Muscle layer of duodenum (tissue), 2 donors: ENCODE data around the gene GALNT15.

Experiments used
- H3K27ac ChIP-seq: one replicate; pipeline ENCODE4 v1.7.0; 2013; ENCODE audit warnings: mild to moderate bottlenecking, low read length
- H3K27me3 ChIP-seq: one replicate; pipeline ENCODE4 v1.7.0; 2013; ENCODE audit warnings: low read depth, mild to moderate bottlenecking, control low read depth, low read length
- H3K36me3 ChIP-seq, 2 donors: one replicate each; pipeline ENCODE4 v1.7.0; 2013; ENCODE audit warnings: low read length in 2 of 2, control low read depth in 1 of 2, mild to moderate bottlenecking in 1 of 2; ENCODE audit not compliant: insufficient read depth in 2 of 2, control insufficient read depth in 1 of 2
- H3K4me1 ChIP-seq, 2 donors: one replicate each; pipeline ENCODE4 v1.7.0; 2013; ENCODE audit warnings: low read length in 2 of 2, mild to moderate bottlenecking in 2 of 2, control low read depth in 1 of 2, moderate library complexity in 1 of 2; ENCODE audit not compliant: insufficient read depth in 2 of 2, control insufficient read depth in 1 of 2
- H3K4me3 ChIP-seq, 2 donors: one replicate each; pipeline ENCODE4 v1.7.0; 2013; ENCODE audit warnings: low read length in 2 of 2, low read depth in 1 of 2, mild to moderate bottlenecking in 1 of 2
- H3K9me3 ChIP-seq, 2 donors: one replicate each; pipeline ENCODE4 v1.7.0; 2013; ENCODE audit warnings: low read length in 2 of 2, control low read depth in 1 of 2, mild to moderate bottlenecking in 1 of 2; ENCODE audit not compliant: control insufficient read depth in 1 of 2
- donor health status: healthy.

The GALNT15 gene

DNA sequence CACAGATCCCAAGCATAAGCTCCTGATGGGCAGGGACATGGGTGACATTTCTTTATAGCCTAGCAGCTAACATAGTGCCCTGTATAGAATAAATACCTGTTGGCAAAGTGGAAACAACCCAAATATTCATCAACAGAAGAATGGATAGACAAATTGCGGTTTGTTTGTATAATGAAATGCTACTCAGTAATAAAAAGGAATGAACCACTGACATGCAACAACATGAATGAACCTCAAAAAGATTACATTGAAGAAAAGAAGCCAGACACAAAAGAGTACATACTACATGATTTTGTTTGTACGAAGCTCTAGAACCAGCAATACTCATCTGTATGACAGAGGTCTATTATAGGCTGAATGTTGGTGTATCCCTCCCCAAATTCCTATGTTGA lies 33.6 kb upstream of the GALNT15 start:
- no peaks in the 10 kb centered on the region for H3K36me3 ChIP-seq
- no peak overlapping the region for H3K4me3 ChIP-seq
- no peak overlapping the region for H3K27ac ChIP-seq
- H3K9me3 ChIP-seq = no peaks in the 10 kb centered on the region
- no peaks in the 10 kb centered on the region for H3K27me3 ChIP-seq
- no peaks in the 10 kb centered on the region for H3K4me1 ChIP-seq

DNA sequence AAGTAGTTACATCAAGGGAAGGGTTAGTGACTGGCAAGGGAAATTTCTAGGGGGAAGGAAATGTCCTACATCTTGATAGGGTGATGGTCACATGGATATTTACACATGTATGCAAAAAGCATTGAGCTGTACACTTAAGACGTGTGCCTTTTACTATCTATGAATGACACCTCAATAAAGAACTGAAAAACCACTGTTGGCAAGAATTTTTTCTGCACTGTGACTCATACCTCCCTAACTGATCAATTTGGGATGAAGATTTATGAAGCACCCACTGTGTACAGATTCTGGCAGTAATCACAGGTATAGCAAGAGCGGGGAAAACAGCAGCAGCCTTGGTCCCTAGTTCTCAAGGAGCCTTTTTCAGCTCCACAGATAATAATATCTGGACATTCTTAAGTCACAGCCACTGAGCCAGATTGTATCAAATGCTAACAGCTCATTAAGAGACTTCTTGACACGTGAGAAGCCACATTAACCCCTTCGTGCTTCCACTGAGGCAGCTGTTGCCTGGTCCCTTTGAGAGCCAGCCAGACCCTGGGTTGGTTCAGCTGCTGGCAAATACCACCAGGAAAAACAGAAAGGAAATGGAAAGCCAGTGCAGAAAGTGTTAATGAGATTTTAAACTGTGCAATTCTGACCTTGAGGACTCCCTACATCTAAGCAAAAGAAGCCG lies 32.0 kb upstream of the GALNT15 start:
- Histone ChIP-seq H3K4me1 (no peaks in the 10 kb centered on the region), H3K4me3 (no peak overlapping the region), H3K27ac (no peak overlapping the region), H3K27me3 (no peaks in the 10 kb centered on the region), H3K9me3 (no peaks in the 10 kb centered on the region), H3K36me3 (no peaks in the 10 kb centered on the region)

DNA sequence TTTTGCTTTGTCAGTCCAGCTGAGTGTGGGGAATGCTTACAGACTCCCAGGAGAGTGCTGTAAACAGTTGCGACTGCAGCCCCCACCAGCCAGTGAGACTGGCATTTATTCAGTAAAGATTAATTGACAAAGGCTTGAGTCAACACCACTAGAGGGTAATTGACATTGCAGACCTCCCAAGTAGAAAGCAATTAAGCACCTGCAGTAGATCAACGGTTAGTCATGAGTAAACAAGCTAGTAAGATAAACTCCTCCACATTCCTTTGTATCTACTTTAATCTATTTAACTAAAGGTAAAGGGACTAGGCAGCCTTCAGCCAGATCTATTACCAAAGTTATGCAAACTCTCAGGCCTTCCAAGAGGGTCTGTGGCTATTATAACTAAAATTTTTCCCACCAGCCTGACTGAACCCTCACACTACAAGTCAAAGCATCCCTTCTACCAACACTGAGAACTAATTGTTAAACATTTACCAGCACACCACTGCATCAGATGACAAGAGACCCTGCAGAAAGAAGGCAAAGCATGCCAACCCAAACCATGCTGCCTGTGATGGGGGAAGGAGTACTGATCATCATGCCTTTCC lies 30.5 kb upstream of the GALNT15 start:
- no peaks in the 10 kb centered on the region for H3K4me1 ChIP-seq
- no peaks in the 10 kb centered on the region for H3K36me3 ChIP-seq
- no peak overlapping the region for H3K27ac ChIP-seq
- no peak overlapping the region for H3K4me3 ChIP-seq
- no peaks in the 10 kb centered on the region for H3K9me3 ChIP-seq
- H3K27me3 ChIP-seq = no peaks in the 10 kb centered on the region

DNA sequence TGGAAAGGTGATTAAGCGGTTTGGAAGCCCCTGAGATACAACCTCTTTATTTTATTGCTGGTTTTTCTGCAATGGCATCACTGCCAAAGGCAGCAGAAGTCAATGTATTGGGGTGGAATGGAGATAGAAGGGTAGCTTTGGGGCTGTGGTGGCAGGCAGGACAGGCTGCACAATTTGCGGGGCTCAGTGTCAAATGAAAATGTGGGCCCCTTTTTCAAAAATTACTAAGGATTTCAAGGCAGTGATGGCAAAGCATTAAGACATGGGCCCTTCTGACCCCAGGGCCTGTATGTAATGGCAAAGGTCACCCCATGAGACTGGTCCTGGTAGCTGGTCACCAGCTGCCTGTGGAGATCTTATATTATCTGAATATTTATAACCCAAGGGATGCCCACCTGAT lies 29.3 kb upstream of the GALNT15 start:
- Histone ChIP-seq H3K36me3 (no peaks in the 10 kb centered on the region), H3K4me1 (peaks cover 0 to 8% of the 10 kb centered on the region in 2 donors), H3K9me3 (no peaks in the 10 kb centered on the region), H3K27ac (no peak overlapping the region), H3K27me3 (no peaks in the 10 kb centered on the region), H3K4me3 (no peak overlapping the region)

DNA sequence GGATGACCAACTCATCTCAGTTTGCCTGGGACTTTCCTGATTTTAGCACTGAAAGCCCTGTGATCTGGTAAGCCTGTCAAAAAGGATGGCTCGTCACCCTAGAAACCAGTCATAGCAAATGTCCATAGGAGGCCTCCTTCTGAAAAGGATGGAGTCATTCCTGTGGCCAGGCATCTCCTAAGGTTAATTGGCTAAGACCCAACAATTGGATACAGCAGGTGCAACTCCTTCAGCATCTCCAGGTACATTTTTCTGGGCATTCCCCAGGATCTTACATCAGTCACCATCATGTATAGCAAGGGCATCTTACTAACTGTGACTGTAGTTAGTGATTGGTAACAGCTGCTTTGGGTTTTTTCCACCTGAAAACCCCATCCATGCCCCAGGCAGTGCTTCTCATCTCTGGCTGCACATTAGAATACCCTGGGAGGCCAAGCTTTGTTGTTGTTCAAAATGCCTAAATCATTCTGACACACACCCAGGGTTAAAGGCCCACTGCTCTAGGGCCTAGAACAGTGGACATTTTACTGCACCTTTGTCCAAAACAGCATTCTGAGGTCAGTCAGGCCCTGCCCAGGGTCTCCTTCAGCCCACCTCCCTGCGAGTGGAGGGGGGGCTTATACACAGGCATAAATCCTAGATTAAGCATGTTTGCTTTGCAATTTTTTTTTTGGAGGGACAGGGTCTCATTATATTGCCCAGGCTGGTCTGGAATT lies 28.3 kb upstream of the GALNT15 start:
- Histone ChIP-seq H3K27me3 (no peaks in the 10 kb centered on the region), H3K9me3 (no peaks in the 10 kb centered on the region), H3K4me1 (peaks cover 1 to 8% of the 10 kb centered on the region in 2 donors), H3K36me3 (no peaks in the 10 kb centered on the region), H3K4me3 (no peak overlapping the region), H3K27ac (no peak overlapping the region)

DNA sequence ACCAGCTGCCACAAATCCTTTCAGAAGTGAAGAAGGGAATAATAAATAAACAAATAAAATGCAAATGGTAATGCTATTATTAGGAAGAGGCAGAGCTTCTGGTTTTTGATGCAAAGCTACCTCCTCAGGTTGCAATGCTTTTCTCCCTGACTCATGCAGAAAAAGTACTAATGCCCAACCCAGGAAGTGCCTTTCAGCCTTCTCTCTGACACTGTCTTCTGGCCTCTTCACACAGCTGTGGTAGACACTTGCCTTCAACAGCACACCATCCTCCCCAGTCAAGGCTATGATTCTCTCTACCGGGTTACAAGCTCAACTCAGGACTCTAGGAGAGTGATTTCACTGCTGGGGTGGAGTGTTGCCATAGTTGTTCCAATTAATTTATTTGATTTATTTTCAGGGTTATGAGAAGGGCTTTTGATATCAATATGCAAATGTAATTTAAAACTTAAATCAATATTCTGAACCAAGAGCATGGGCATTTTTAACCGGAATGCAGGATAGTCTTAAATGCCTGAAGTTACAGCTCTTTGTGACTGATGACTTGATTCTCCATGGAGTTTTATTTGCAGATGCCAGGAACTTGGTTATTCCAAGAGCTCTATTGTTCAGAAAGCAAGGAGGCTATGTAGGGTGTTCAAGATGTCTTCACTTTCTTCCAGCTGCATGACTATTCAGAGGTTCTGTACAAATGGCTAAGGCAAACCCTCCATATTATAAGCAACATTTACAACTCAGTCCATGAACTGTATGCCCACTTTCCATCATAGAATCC lies 27.1 kb upstream of the GALNT15 start:
- Histone ChIP-seq H3K27me3 (no peaks in the 10 kb centered on the region), H3K9me3 (no peaks in the 10 kb centered on the region), H3K36me3 (no peaks in the 10 kb centered on the region), H3K4me3 (no peak overlapping the region), H3K27ac (no peak overlapping the region), H3K4me1 (peaks cover 4 to 8% of the 10 kb centered on the region in 2 donors)

DNA sequence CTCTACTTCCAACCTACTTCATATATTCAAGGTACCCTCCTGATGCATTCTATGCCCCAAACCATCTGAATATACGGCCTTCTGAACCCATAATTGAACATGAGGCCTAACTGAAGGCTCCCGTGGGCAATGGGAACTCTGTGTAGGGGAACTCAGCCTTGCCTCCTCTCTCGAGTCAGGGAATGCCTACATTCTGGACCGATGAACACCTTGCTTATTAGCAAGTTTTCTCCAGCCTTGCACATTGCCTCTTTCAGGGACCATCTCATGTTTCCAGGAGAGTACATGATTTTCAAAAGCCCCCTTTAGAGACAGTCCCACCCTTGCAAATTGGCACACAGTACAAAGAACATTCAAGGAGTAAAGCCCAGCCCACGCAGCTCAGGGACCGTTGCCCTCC lies 26.3 kb upstream of the GALNT15 start:
- peak overlapping the region; percentile 42 for H3K27ac ChIP-seq
- peaks cover 4 to 8% of the 10 kb centered on the region in 2 donors for H3K4me1 ChIP-seq
- H3K4me3 ChIP-seq = no peak overlapping the region
- H3K9me3 ChIP-seq = no peaks in the 10 kb centered on the region
- no peaks in the 10 kb centered on the region for H3K27me3 ChIP-seq
- H3K36me3 ChIP-seq = no peaks in the 10 kb centered on the region

DNA sequence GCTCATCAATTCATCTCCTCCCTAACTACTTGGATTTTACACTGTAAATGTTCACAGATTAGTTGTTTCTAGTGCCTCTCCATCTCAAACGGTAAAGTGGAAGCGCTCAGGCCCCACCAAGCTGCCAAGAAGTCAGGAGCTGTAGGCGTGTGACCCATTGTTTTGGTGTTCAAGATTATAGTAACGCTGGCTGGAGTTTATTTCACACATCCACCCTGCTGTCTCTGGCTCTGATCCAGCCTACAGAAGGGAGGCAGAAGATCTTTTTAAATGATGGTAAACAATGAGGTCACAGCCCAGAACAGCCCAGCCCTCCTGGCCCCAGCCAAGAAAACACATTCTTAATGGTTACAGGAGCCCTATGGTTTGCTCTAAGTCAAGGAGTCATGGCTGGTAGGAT lies 25.7 kb upstream of the GALNT15 start:
- no peaks in the 10 kb centered on the region for H3K9me3 ChIP-seq
- no peaks in the 10 kb centered on the region for H3K27me3 ChIP-seq
- H3K27ac ChIP-seq = peak overlapping the region; percentile 46
- no peak overlapping the region for H3K4me3 ChIP-seq
- H3K4me1 ChIP-seq = peaks cover 4 to 8% of the 10 kb centered on the region in 2 donors
- H3K36me3 ChIP-seq = no peaks in the 10 kb centered on the region

DNA sequence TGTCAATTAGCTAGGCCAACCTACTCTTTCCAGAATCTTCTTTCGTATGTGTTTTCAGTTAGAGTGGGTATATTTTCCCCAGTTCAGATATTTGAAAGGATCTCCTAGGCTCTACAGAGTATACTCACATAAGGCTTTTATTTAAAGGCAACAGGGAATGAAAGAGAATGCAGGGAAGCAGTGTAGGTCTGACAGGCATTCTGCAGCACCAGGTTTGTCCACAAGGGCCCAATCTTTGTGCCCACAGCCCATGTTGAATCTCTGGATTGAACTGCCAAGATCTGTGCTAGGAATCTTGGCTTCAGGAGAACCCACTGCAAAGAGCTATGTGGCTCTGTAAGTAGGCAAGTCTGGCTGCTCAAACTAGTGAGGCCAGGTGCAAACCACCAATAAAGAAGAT lies 24.2 kb upstream of the GALNT15 start:
- no peak overlapping the region for H3K27ac ChIP-seq
- H3K9me3 ChIP-seq = no peaks in the 10 kb centered on the region
- no peaks in the 10 kb centered on the region for H3K27me3 ChIP-seq
- no peaks in the 10 kb centered on the region for H3K36me3 ChIP-seq
- H3K4me1 ChIP-seq = peaks cover 4 to 8% of the 10 kb centered on the region in 2 donors
- no peak overlapping the region for H3K4me3 ChIP-seq

DNA sequence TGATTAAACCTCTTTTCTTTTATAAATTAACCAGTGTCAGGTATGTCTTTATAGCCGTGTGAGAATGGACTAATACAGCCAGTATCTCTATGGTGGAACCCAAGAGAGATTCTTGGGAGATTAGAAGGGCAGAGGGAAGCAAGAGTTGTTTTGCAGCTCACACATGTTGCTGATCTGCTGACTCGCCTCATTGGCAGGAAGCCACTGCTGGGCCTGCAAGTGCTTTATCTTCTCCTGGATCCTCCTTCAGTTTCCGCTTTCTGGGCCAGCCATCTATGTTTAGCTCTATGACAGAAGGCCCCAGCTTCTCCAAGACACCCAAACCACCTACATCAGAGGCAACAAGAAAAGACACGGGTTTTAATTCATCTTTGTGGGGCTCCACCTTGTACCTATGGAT lies 23.4 kb upstream of the GALNT15 start:
- no peak overlapping the region for H3K27ac ChIP-seq

DNA sequence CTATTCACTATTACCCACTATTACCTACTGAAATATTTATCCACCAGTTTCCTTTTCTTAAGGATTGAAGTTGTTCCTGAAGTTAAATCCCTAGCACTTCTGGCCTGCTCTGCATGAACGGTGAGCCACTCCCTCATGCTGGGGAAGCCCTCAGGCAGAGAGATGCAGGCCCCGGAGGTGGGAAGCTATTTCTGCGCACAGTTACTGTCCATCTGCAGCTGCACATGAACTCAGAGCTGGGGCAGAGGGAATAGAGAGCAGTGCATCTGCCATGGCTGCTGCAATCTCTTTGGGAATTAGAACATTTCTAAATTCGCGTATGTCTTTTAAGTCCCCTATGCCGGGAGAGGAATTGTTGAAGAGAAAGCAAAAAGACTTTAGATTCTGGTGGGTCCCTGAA lies 6.3 kb upstream of the GALNT15 start:
- Histone ChIP-seq H3K4me1 (no peaks in the 10 kb centered on the region), H3K9me3 (no peaks in the 10 kb centered on the region), H3K27ac (no peak overlapping the region), H3K27me3 (no peaks in the 10 kb centered on the region), H3K36me3 (no peaks in the 10 kb centered on the region), H3K4me3 (no peak overlapping the region)

More for the DNA sequence above, 23.4 kb upstream of the GALNT15 start:
- H3K36me3 ChIP-seq = no peaks in the 10 kb centered on the region
- peaks cover 4 to 8% of the 10 kb centered on the region in 2 donors for H3K4me1 ChIP-seq
- H3K9me3 ChIP-seq = no peaks in the 10 kb centered on the region
- no peak overlapping the region for H3K4me3 ChIP-seq
- no peaks in the 10 kb centered on the region for H3K27me3 ChIP-seq
